K562 (cell line): ENCODE data around the gene ACRV1. TPM values are rescaled to one million over a fixed set of nuclear protein-coding genes. Genes with fewer than 3 reads are reported as not detected.

Source experiments
- BDP1 ChIP-seq: IDR thresholded peaks from 3 replicates; pipeline ENCODE4 v1.6.1; 2011; ENCODE audit not compliant: insufficient read length, insufficient read depth
- CHCHD3 ChIP-seq: fragments of 250-450 bp; sonication (Bioruptor Pico); IDR thresholded peaks from 2 replicates; pipeline ENCODE4 v2.1.2; 2022; ENCODE audit warnings: mild to moderate bottlenecking
- EP300 ChIP-seq: IDR thresholded peaks from 2 replicates; pipeline ENCODE4 v1.6.1; 2012; ENCODE audit warnings: low read length, improper control_type of control experiment
- FOXJ2 ChIP-seq: fragments of 200-800 bp; sonication (Bioruptor generic); IDR thresholded peaks from 2 replicates; pipeline ENCODE4 v1.6.1; 2016; ENCODE audit warnings: missing genetic modification characterization, missing compliant biosample characterization
- GABPA ChIP-seq: fragments of 200-800 bp; sonication (Bioruptor generic); conservative IDR thresholded peaks from 2 replicates; pipeline ENCODE4 v1.6.1; 2016; ENCODE audit warnings: low read depth, missing genetic modification characterization, missing compliant biosample characterization
- HSF4 ChIP-seq: fragments of 250-450 bp; sonication (Bioruptor Pico); IDR thresholded peaks from 2 replicates; pipeline ENCODE4 v2.1.2; 2022; ENCODE audit warnings: mild to moderate bottlenecking, moderate library complexity, borderline replicate concordance
- KHSRP ChIP-seq: fragments of 450-650 bp; IDR thresholded peaks from 2 replicates; pipeline ENCODE4 v1.6.1; 2017
- POLR2H ChIP-seq: IDR thresholded peaks from 2 replicates; pipeline ENCODE4 v1.6.1; 2016; ENCODE audit warnings: missing genetic modification characterization, low read depth, mild to moderate bottlenecking, control low read depth, missing compliant biosample characterization, moderate library complexity
- SOX6 ChIP-seq: fragments of 450-650 bp; IDR thresholded peaks from 2 replicates; pipeline ENCODE4 v1.6.1; 2014; ENCODE audit warnings: mild to moderate bottlenecking
- TAF9B ChIP-seq: fragments of 450-650 bp; IDR thresholded peaks from 2 replicates; pipeline ENCODE4 v1.6.1; 2018; ENCODE audit warnings: mild to moderate bottlenecking; ENCODE audit not compliant: partially characterized antibody
- TFAM ChIP-seq: fragments of 250-450 bp; sonication (Bioruptor Pico); conservative IDR thresholded peaks from 2 replicates; pipeline ENCODE4 v1.5.0; 2021; ENCODE audit warnings: mild to moderate bottlenecking, moderate library complexity
- WHSC1 ChIP-seq: IDR thresholded peaks from one replicate; pipeline ENCODE4 v1.6.1; 2012; ENCODE audit warnings: low read length, control low read depth, inconsistent platforms
- ZFP36 ChIP-seq: fragments of 150-350 bp; IDR thresholded peaks from 2 replicates; pipeline ENCODE4 v1.6.1; 2018; ENCODE audit warnings: low read length, low read depth; ENCODE audit not compliant: partially characterized antibody
- ZFPM2 ChIP-seq: fragments of 250-450 bp; sonication (Bioruptor Pico); IDR thresholded peaks from 2 replicates; pipeline ENCODE4 v1.5.1; 2022; ENCODE audit warnings: mild to moderate bottlenecking
- ZNF444 ChIP-seq: fragments of 250-450 bp; sonication (Bioruptor Pico); IDR thresholded peaks from 2 replicates; pipeline ENCODE4 v1.4.0; 2020; ENCODE audit warnings: mild to moderate bottlenecking, moderate library complexity
- polyA plus RNA-seq, 8 experiments: library from polyadenylated mRNA; depleted of rRNA in 4 of 8; stranded (reverse) in 5 of 8; unstranded in 3 of 8; fragments of >200 nt; fragmentation: Nextera tagmentation in 2 of 8; fragmentation: Illumina TruSeq in 1 of 8; extraction: Ambion mirVana in 2 of 8; extraction: Trizol in 1 of 8; gene quantifications; 2 replicates each; pipeline versions ENCODE4 v1.2.1 to v1.2.3, GENCODE V29; 2011 to 2014; ENCODE audit warnings: inconsistent platforms in 1 of 8, missing spikeins in 1 of 8
- total RNA-seq, 7 experiments: library from RNA; depleted of rRNA in 6 of 7; stranded (reverse); fragments of >200 nt in 6 of 7; fragmentation: Illumina TruSeq in 2 of 7; extraction: Trizol in 2 of 7; gene quantifications; 2 replicates each; pipeline versions ENCODE4 v1.2.1 to v1.2.3, GENCODE V29; 2011 to 2021; ENCODE audit warnings: low replicate concordance in 1 of 7
- TF ChIP-seq, protein P1 (sequence below): fragments of 250-450 bp; sonication (Bioruptor Pico); IDR thresholded peaks from 2 replicates; pipeline ENCODE4 v1.5.1; 2021; ENCODE audit warnings: mild to moderate bottlenecking
- TF ChIP-seq, protein P2 (sequence below): sonication (generic); formaldehyde crosslinking; IDR thresholded peaks from 2 replicates; pipeline ENCODE4 v1.8.0; 2022; ENCODE audit warnings: mild to moderate bottlenecking, missing genetic modification reagents
- TF ChIP-seq, protein P3 (sequence below): fragments of 450-650 bp; IDR thresholded peaks from one replicate; pipeline ENCODE4 v1.6.1; 2018; ENCODE audit warnings: mild to moderate bottlenecking, moderate library complexity; ENCODE audit not compliant: partially characterized antibody
- TF ChIP-seq, protein P4 (sequence below): sonication (generic); formaldehyde crosslinking; IDR thresholded peaks from 2 replicates; pipeline ENCODE4 v1.8.1; 2023; ENCODE audit warnings: mild to moderate bottlenecking, missing genetic modification reagents, moderate library complexity
- TF ChIP-seq, protein P5 (sequence below): IDR thresholded peaks from 2 replicates; pipeline ENCODE4 v1.6.1; 2011; ENCODE audit not compliant: insufficient read length; ENCODE audit errors: extremely low read depth

The ACRV1 gene
- total and polyA plus RNA-seq, 9 of the 15 experiments (the other 6 are each of a cell fraction or from before 2014, with no cell fraction given), result 0.22 to 0.25 TPM; not detected in 7

DNA sequence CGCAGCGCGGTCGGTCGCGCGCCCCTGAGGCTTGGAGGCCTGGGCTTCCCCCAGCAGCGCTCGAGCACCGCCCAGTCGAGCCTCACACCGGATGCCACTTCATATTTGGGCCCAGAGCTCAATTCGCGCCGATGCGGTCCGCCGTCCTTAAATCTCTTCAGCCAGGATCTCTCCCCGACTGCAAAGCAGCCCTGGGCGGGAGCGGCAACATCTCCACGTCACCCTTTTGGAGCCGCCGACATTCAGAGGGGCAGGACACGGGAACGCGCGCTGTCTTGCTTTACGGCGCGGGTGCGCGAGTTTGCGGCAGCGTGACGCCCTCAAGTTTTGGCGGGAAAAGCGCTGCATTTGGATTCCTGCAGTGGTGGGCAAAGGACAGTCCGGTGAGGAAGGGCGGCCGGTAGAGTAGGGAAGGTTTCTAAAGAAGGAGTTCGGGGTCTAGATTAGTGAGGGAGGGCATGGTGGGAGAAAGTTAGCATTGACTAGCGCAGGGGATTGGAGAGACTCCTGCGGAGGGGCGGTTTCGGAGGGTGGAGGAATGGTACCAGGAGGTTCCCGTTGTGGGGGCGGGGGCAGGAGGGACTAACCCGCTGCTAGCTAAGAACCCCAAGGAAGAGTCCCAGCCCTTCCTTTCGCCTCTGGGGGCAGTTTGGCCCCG, 54.9 kb downstream of the ACRV1 start (continued):
- TF ChIP-seq SOX6 (peak; percentile 41; the same call in 1 of the 2 replicates), HSF4 (CRISPR knock-in tag) (no peak), WHSC1 (no peak), POLR2H (tag) (peak; percentile 92), CHCHD3 (no peak), FOXJ2 (0 out of 2 replicates have a peak, but pooled peaks have one; percentile 51), TAF9B (peak; percentile 100), GABPA (tag) (peak; percentile 73), BDP1 (no peak), ZFPM2 (0 out of 2 replicates have a peak, but pooled peaks have one; percentile 73), EP300 (no peak), ZNF444 (peak; percentile 13; the same call in 1 of the 2 replicates), ZFP36 (no peak), TFAM (CRISPR knock-in tag) (no peak), KHSRP (no peak)
- TF ChIP-seq, protein P1, sequence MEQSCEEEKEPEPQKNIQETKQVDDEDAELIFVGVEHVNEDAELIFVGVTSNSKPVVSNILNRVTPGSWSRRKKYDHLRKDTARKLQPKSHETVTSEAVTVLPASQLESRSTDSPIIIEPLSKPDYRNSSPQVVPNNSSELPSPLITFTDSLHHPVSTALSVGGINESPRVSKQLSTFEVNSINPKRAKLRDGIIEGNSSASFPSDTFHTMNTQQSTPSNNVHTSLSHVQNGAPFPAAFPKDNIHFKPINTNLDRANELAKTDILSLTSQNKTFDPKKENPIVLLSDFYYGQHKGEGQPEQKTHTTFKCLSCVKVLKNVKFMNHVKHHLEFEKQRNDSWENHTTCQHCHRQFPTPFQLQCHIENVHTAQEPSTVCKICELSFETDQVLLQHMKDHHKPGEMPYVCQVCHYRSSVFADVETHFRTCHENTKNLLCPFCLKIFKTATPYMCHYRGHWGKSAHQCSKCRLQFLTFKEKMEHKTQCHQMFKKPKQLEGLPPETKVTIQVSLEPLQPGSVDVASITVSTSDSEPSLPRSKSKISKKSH (CRISPR knock-in tag), result no peak
- TF ChIP-seq, protein P2, sequence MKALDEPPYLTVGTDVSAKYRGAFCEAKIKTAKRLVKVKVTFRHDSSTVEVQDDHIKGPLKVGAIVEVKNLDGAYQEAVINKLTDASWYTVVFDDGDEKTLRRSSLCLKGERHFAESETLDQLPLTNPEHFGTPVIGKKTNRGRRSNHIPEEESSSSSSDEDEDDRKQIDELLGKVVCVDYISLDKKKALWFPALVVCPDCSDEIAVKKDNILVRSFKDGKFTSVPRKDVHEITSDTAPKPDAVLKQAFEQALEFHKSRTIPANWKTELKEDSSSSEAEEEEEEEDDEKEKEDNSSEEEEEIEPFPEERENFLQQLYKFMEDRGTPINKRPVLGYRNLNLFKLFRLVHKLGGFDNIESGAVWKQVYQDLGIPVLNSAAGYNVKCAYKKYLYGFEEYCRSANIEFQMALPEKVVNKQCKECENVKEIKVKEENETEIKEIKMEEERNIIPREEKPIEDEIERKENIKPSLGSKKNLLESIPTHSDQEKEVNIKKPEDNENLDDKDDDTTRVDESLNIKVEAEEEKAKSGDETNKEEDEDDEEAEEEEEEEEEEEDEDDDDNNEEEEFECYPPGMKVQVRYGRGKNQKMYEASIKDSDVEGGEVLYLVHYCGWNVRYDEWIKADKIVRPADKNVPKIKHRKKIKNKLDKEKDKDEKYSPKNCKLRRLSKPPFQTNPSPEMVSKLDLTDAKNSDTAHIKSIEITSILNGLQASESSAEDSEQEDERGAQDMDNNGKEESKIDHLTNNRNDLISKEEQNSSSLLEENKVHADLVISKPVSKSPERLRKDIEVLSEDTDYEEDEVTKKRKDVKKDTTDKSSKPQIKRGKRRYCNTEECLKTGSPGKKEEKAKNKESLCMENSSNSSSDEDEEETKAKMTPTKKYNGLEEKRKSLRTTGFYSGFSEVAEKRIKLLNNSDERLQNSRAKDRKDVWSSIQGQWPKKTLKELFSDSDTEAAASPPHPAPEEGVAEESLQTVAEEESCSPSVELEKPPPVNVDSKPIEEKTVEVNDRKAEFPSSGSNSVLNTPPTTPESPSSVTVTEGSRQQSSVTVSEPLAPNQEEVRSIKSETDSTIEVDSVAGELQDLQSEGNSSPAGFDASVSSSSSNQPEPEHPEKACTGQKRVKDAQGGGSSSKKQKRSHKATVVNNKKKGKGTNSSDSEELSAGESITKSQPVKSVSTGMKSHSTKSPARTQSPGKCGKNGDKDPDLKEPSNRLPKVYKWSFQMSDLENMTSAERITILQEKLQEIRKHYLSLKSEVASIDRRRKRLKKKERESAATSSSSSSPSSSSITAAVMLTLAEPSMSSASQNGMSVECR, result peak; percentile 91
- TF ChIP-seq, protein P3, sequence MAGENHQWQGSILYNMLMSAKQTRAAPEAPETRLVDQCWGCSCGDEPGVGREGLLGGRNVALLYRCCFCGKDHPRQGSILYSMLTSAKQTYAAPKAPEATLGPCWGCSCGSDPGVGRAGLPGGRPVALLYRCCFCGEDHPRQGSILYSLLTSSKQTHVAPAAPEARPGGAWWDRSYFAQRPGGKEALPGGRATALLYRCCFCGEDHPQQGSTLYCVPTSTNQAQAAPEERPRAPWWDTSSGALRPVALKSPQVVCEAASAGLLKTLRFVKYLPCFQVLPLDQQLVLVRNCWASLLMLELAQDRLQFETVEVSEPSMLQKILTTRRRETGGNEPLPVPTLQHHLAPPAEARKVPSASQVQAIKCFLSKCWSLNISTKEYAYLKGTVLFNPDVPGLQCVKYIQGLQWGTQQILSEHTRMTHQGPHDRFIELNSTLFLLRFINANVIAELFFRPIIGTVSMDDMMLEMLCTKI, result no peak
- TF ChIP-seq, protein P4, sequence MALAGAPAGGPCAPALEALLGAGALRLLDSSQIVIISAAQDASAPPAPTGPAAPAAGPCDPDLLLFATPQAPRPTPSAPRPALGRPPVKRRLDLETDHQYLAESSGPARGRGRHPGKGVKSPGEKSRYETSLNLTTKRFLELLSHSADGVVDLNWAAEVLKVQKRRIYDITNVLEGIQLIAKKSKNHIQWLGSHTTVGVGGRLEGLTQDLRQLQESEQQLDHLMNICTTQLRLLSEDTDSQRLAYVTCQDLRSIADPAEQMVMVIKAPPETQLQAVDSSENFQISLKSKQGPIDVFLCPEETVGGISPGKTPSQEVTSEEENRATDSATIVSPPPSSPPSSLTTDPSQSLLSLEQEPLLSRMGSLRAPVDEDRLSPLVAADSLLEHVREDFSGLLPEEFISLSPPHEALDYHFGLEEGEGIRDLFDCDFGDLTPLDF (CRISPR knock-in tag), result peak; percentile 100
- TF ChIP-seq, protein P5, sequence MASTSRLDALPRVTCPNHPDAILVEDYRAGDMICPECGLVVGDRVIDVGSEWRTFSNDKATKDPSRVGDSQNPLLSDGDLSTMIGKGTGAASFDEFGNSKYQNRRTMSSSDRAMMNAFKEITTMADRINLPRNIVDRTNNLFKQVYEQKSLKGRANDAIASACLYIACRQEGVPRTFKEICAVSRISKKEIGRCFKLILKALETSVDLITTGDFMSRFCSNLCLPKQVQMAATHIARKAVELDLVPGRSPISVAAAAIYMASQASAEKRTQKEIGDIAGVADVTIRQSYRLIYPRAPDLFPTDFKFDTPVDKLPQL, result no peak
